Stimulated activated CD4-positive, alpha-beta T cell treated with anti-CD3 and anti-CD28 coated beads, Interleukin-2, amount 100 ng/mL, for 4 hours (primary cell): ENCODE data around the gene OSCP1.

Experiments used
- DNase-seq: peaks from one replicate; pipeline ENCODE4 v3.0.0-alpha.2; 2020; ENCODE audit warnings: low read depth

Gene OSCP1

GRCh38 chr1:36446746-36447145 lies 3.5 kb downstream of the OSCP1 start:
- DNase-seq, result no peak

DNA sequence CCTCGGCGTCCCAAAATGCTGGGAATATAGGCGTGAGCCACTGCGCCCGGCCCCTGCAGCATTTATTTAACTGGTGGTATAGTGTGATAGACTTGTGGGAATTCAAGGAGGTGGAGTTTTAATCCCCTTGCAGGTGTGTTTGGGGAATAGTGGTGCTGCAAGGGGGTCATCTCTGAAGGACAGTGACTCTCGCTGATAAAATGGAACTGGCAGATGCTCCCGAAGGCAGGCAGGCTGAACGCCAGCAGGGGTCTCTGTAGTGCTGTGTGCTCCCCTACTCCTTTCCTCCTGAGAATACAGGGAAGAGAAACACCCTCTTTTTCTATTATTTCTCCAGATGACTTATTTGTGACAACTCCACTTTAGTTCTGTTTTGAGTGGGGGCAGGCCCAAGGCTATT lies 4.0 kb downstream of the OSCP1 start:
- DNase-seq, result no peak

DNA sequence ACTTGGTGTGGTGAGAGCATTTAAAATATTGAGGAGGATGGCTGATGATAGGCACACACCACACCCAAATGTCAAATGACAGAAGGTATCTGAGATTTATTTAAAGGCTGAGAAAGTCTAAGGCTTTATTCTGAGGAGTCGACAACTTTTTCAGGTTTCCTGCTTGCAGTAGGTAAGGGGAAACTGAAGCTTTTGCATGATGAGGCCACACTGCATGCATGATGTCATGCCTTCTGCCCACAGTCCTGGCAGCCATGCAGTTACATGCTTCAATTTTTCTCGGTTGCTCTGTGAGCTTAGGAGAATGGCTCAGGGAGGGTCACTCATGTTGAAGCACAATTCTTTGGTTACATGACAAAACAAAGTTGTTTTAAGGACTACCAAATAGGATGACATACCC lies 7.0 kb downstream of the OSCP1 start:
- no peak for DNase-seq

- no peak for DNase-seq
These were observed 7.9 kb downstream of the OSCP1 start for GRCh38 chr1:36442337-36442736.

- no peak for DNase-seq
These were observed 9.6 kb downstream of the OSCP1 start for GRCh38 chr1:36440646-36441045.

- no peak for DNase-seq
These were observed 10.2 kb downstream of the OSCP1 start for GRCh38 chr1:36440044-36440443.

DNA sequence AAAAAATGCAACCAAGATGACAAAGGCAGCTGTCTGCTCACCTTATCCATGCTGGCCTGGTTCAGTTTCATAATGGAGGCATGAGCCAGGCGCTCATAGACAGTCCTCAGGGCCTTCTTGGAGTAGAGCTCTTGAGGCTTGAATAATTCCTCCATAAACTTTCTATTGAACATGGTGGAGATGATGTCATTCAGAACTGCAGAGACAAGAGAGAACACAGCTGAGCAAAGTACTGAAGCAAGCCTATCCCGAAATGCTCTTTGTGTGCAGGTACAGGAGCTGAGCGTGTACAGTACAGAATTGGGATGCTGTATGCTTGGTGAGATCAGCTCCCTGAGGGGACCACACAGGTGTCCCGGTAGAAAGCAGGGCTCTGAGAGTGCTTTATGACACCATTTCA lies 11.5 kb downstream of the OSCP1 start:
- DNase-seq, result no peak

- no peak for DNase-seq
These were observed 13.4 kb downstream of the OSCP1 start for GRCh38 chr1:36436821-36437220.

DNA sequence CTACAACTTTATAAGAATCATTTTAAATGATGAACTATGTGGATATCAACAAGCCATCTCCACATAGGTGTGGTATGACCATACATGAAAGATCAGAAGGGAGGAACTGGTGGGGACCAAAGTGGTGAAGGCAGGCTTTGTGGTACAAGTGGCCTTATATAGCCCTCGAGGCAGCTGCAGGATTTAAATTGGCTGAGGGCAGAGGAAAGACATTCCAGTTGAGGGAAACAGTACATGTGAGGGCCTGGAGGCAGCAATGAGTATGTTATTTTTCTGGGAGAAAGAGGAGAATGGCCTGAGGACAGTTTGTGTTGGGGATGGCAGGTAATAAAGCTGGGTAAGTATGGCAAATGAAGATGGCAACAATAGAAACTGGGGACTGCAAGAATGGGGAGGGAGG lies 17.1 kb downstream of the OSCP1 start:
- DNase-seq, result no peak

- DNase-seq, result no peak
These were observed 17.6 kb downstream of the OSCP1 start for GRCh38 chr1:36432616-36433015.

GRCh38 chr1:36425791-36426190 lies 24.5 kb downstream of the OSCP1 start:
- DNase-seq, result no peak

DNA sequence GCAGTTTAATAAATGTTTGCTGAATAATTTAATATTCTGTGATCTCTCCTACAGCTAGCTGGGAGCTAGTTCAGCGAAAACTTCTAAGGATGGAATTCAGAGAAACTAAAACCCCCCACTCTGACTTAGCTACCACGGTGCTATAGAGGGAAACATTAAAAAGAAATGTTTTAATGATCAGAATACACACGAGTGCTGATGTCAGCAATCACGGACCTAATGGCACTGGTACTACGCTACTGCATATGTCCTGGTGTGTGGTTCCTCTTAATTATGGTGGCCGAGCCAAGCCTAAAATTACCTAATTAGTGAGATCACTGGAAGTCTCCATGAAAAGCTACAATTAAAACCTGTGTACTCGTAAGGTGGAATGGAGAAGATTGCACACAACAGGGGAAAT lies 28.6 kb downstream of the OSCP1 start:
- DNase-seq, result no peak

DNA sequence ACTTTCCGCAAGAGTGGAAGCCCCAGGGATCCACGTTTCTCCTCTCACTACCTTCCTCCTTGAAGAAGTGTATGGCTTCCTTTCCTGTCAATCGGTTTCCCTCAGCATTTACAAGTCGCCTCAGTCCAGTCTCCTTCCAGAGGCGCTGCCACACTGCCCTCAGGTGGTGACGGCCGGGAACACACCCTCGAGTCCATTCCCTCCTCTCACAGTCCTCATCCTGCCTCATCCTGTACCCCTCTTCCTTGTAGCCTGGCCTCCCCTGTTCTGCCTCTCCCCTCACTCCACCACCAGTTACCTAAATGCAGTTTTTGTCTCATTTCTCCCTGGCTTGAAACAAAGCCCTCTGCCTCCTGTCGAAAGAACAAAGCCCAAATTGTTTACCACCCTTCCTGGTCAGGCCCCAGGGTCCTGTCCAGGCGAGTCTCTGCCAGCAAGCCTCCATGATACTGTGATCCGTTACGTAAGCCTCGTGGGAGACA lies 29.4 kb downstream of the OSCP1 start:
- peak; percentile 86 for DNase-seq

DNA sequence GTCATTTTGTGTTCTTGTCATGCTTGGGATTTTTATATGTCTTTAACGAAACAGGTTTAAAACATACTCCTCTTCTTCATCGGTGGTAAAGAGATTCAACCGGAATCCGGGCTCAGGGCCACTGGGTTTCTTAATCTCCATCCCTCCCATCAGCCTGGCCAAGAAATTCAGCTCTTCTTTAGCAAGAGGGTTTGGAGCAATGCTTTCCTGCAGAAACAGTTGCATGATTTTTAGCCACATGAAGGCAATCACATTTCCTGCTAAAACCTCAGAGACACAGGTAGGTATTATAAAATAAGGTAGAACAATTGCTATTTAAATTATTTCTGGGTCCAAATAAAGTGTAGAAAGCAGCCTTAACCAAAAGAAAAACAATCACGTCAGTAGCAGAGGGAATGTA lies 29.8 kb downstream of the OSCP1 start:
- DNase-seq, result no peak

DNA sequence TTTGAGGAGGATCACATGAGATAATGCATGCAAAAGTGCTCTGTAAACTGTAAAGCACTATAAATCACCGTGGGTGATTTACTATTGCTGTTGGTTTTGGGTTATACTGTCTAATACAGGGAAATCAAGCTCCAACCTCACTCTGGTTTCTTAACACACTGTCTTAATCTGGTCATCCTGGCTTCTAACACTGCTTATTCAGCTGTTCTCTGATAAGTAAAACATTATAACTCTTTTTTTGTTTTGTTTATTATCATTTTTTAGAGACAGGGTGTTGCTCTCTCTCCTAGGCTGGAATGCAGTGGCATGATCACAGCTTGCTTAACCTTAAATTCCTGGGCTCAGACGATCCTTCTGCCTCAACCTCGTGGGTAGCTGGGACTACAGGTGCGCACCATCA lies 30.7 kb downstream of the OSCP1 start:
- DNase-seq, result no peak

- DNase-seq, result no peak
These were observed 31.1 kb downstream of the OSCP1 start for GRCh38 chr1:36419140-36419539.

DNA sequence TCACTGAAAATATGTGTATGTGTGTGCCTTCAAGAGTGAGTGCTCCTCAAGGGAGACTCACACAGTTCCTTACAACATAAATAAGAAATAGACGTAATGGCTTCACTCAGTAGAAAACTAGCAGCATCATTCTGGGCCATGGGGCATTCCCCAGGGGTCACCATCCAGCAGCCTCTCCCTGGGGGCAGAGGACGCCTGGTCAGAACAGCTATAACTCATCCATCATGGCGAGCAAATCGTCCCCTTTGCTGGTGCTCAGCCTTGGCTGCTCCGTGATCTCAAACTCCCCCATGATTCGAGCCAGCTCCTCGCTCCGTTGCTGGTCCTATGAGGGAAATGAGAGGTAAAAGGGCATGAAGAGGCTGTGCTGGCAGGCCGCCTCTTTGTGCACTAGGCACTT lies 32.3 kb downstream of the OSCP1 start:
- DNase-seq, result no peak

DNA sequence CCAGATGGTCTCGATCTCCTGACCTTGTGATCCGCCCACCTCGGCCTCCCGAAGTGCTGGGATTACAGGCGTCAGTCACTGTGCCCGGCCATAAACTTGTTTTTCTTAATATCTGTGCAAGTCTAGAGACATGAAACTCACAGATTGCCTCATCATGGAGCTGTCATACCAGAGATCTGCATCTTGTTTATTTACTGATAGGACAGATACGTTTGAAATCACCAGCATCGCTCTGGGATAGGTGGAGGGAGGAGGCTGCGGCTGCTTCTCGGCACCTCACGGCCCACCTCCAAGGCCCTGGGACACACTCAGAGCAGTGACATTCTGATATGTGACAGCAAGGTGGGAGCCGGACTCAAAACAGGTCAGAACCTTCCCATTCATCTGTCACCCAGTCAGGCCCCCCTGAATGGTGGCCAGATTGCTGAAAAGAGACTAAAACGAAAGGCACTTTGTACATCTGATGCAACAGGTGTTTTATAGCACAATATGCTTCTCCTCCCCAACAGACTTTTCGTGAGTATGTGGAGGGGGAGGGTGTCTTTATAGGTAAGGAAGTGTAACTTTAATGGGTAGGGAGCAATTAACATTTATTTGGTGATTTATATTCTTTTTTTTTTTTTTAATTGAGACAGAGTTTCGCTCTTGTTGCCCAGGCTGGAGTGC lies 34.5 kb downstream of the OSCP1 start:
- DNase-seq, result no peak

DNA sequence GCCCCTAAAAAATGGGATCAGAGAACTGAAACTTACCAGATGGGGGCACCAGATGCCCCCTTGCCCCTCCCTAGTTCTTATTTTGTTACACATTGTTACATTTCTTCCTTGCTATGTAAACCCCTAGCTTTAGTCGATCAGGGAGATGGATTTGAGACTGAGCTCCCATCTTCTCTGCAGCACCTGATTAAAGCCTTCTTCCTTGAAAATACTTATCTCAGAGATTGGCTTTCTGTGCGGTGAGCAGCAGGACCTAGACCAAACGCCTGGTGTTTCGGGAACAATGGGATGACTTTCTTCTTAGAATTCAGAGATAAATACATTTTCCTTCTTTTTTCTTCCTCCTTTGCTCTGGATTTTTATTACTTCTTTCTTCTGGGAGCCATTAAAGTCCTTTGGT lies 35.9 kb downstream of the OSCP1 start:
- no peak for DNase-seq

DNA sequence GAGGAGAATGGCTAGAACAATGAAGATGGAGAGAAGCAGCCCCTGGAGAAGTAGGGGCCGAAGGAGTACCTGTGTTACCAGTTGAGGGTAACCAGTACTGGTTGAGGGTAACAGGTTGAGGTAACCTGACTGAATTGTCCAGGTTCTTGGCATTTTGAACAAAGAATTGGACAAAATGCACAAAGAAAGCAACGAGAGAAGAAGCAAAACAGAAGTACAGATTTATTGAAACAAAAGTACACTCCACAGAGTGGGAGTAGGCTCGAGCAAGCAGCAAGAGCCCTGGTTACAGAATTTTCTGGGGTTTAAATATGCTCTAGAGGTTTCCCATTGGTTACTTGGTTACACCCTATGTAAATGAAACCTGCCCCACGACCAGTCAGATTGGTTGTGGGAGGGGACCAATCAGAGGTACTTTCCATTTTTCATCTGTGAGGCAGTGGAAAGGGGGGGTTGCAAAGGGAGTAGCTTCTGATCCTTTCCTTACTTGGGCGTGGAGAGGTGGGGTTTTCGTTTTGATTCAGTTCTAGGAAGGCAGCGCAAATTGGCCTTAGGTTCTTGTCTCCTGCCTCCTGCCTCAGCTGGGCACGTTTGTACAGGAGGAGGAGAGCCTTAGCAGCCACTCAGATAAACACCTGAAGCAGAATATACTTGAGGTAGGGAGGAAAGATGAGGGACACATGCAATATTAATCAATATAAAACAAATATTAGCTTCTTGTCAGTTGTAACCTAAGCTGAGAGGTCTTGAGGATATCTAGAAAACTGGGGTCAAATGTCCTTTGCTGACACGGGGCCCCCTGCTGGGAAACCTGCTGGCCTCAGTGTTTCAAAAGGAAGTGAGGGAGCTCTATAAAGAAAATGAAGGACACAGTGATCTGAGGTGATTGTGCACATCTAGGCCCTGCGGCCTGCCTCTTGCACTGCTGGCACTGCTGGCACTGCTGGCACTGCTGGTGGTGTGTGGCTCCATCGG lies 38.3 kb downstream of the OSCP1 start:
- peak; percentile 8 for DNase-seq

- DNase-seq, result no peak
These were observed 41.8 kb downstream of the OSCP1 start for GRCh38 chr1:36408479-36408878.

DNA sequence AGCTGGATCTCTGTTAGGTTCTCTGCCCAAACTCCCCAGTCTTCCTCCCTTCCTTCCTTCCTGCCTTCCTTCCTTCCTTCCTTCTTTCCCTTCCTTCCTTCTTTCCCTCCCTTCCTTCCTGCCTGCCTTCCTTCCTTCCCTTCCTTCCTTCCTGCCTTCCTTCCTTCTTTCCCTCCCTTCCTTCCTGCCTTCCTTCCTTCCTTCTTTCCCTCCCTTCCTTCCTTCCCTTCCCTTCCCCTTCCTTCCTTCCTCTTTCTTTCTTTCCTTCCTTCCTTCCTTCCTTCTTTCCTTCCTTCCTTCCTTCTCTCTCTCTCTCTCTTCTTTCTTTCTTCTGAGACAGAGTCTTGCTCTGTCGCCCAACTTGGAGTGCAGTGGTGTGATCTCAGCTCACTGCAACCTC lies 43.8 kb downstream of the OSCP1 start:
- no peak for DNase-seq

GRCh38 chr1:36402504-36402890 lies 47.8 kb downstream of the OSCP1 start:
- DNase-seq, result no peak
